ENCODE measurements around the gene UBASH3A. TPM values are rescaled to one million over a fixed set of nuclear protein-coding genes. Genes with fewer than 3 reads are reported as not detected.

Gene UBASH3A
- total and polyA plus RNA-seq, 2 donors (not counting 1 experiment from before 2014, with no cell fraction given): not detected

- no peaks in the 10 kb centered on the region for H3K79me2 ChIP-seq (ENCODE audit: control insufficient read depth, insufficient read depth, low read length)
- no peaks in the 10 kb centered on the region for H3K27me3 ChIP-seq (ENCODE audit: control insufficient read depth, insufficient read depth, low read length)
- no peaks in the 10 kb centered on the region for H4K20me1 ChIP-seq (ENCODE audit: control insufficient read depth, extremely low read depth, insufficient read depth, low read length)
- H3K9me3 ChIP-seq (ENCODE audit: control insufficient read depth, insufficient read depth, low read depth, low read length): no peaks in the 10 kb centered on the region
- TF ChIP-seq EZH2 (IDR thresholded peaks at IDR 0.05; ENCODE audit: low read length, missing control alignments): no peak
- no peak for TF ChIP-seq CTCF (conservative IDR thresholded peaks at IDR 0.05 in 1 of 2, IDR thresholded peaks at IDR 0.05 in 1 of 2; ENCODE audit: low read depth in 1 of 2, low read length in 2 of 2)
- no peak overlapping the region for H3K9ac ChIP-seq (ENCODE audit: insufficient read depth, low read length)
- no peak overlapping the region for H3K4me3 ChIP-seq (replicated peaks in 1 of 4; ENCODE audit: control extremely low read depth in 1 of 4, insufficient read depth in 1 of 4, low read depth in 3 of 4, low read length in 4 of 4)
- H3K36me3 ChIP-seq (ENCODE audit: control insufficient read depth, insufficient read depth, low read length): no peaks in the 10 kb centered on the region
- no peak overlapping the region for H2AFZ ChIP-seq (ENCODE audit: low read length)
- H3K4me1 ChIP-seq (ENCODE audit: control insufficient read depth, extremely low read depth, insufficient read depth, low read length): no peaks in the 10 kb centered on the region
- no peak overlapping the region for H3K4me2 ChIP-seq (ENCODE audit: extremely low read depth, insufficient read depth, low read length)
- H3K27ac ChIP-seq (ENCODE audit: insufficient read depth, low read length): no peak overlapping the region
- no peak for DNase-seq (ENCODE audit: low read depth in 2 of 2)
These were observed 29.7 kb upstream of the UBASH3A start for GRCh38 chr21:42373908-42374455.

- Histone ChIP-seq H3K4me3 (replicated peaks in 1 of 4; ENCODE audit: control extremely low read depth in 1 of 4, insufficient read depth in 1 of 4, low read depth in 3 of 4, low read length in 4 of 4) (no peak overlapping the region), H3K36me3 (ENCODE audit: control insufficient read depth, insufficient read depth, low read length) (no peaks in the 10 kb centered on the region), H2AFZ (ENCODE audit: low read length) (no peak overlapping the region), H3K79me2 (ENCODE audit: control insufficient read depth, insufficient read depth, low read length) (no peaks in the 10 kb centered on the region), H3K4me1 (ENCODE audit: control insufficient read depth, extremely low read depth, insufficient read depth, low read length) (no peaks in the 10 kb centered on the region), H3K27me3 (ENCODE audit: control insufficient read depth, insufficient read depth, low read length) (no peaks in the 10 kb centered on the region), H4K20me1 (ENCODE audit: control insufficient read depth, extremely low read depth, insufficient read depth, low read length) (no peaks in the 10 kb centered on the region), H3K27ac (ENCODE audit: insufficient read depth, low read length) (no peak overlapping the region), H3K9me3 (ENCODE audit: control insufficient read depth, insufficient read depth, low read depth, low read length) (no peaks in the 10 kb centered on the region), H3K4me2 (ENCODE audit: extremely low read depth, insufficient read depth, low read length) (no peak overlapping the region), H3K9ac (ENCODE audit: insufficient read depth, low read length) (no peak overlapping the region)
- no peak for DNase-seq (ENCODE audit: low read depth in 2 of 2)
- TF ChIP-seq CTCF (conservative IDR thresholded peaks at IDR 0.05 in 1 of 2, IDR thresholded peaks at IDR 0.05 in 1 of 2; ENCODE audit: low read depth in 1 of 2, low read length in 2 of 2) (no peak), EZH2 (IDR thresholded peaks at IDR 0.05; ENCODE audit: low read length, missing control alignments) (no peak)
These were observed 29.2 kb upstream of the UBASH3A start for GRCh38 chr21:42374457-42374856.

GRCh38 chr21:42374864-42375499 lies 28.7 kb upstream of the UBASH3A start:
- no peaks in the 10 kb centered on the region for H3K36me3 ChIP-seq (ENCODE audit: control insufficient read depth, insufficient read depth, low read length)
- H3K27me3 ChIP-seq (ENCODE audit: control insufficient read depth, insufficient read depth, low read length): no peaks in the 10 kb centered on the region
- H2AFZ ChIP-seq (ENCODE audit: low read length): no peak overlapping the region
- TF ChIP-seq CTCF (conservative IDR thresholded peaks at IDR 0.05 in 1 of 2, IDR thresholded peaks at IDR 0.05 in 1 of 2; ENCODE audit: low read depth in 1 of 2, low read length in 2 of 2): no peak
- TF ChIP-seq EZH2 (IDR thresholded peaks at IDR 0.05; ENCODE audit: low read length, missing control alignments): no peak
- no peak overlapping the region for H3K27ac ChIP-seq (ENCODE audit: insufficient read depth, low read length)
- H3K4me3 ChIP-seq (replicated peaks in 1 of 4; ENCODE audit: control extremely low read depth in 1 of 4, insufficient read depth in 1 of 4, low read depth in 3 of 4, low read length in 4 of 4): no peak overlapping the region
- H3K9me3 ChIP-seq (ENCODE audit: control insufficient read depth, insufficient read depth, low read depth, low read length): no peaks in the 10 kb centered on the region
- no peaks in the 10 kb centered on the region for H3K79me2 ChIP-seq (ENCODE audit: control insufficient read depth, insufficient read depth, low read length)
- H3K4me1 ChIP-seq (ENCODE audit: control insufficient read depth, extremely low read depth, insufficient read depth, low read length): no peaks in the 10 kb centered on the region
- no peaks in the 10 kb centered on the region for H4K20me1 ChIP-seq (ENCODE audit: control insufficient read depth, extremely low read depth, insufficient read depth, low read length)
- H3K4me2 ChIP-seq (ENCODE audit: extremely low read depth, insufficient read depth, low read length): no peak overlapping the region
- H3K9ac ChIP-seq (ENCODE audit: insufficient read depth, low read length): no peak overlapping the region
- DNase-seq (ENCODE audit: low read depth in 2 of 2): no peak
